Lower lobe of right lung (tissue), 2 donors: ENCODE measurements around the gene AGFG1. TPM values are rescaled to one million over a fixed set of nuclear protein-coding genes. Genes with fewer than 3 reads are reported as not detected.
"Not testable (repeated sequence)": the region's sequence is repeated elsewhere in the genome, so short reads cannot be mapped to it uniquely, and the experiment has no call there.

Source experiments
- ATAC-seq, 2 donors: fragments of 200-7000 bp; cut with Tn5 transposase; one replicate each; pipeline ENCODE4 v1.9.1; 2020 to 2022; ENCODE audit warnings: mild to moderate bottlenecking in 2 of 2, moderate library complexity in 2 of 2
- DNase-seq: peaks from one replicate; pipeline ENCODE4 v3.0.0-alpha.2; 2020
- H3K27ac ChIP-seq: fragments of 200-600 bp; one replicate; pipeline ENCODE4 v1.8.0; 2022
- H3K27me3 ChIP-seq: fragments of 200-600 bp; one replicate; pipeline ENCODE4 v1.8.0; 2022; ENCODE audit warnings: low read depth
- H3K36me3 ChIP-seq: fragments of 200-600 bp; one replicate; pipeline ENCODE4 v1.8.0; 2022; ENCODE audit warnings: mild to moderate bottlenecking
- H3K4me1 ChIP-seq: fragments of 200-600 bp; one replicate; pipeline ENCODE4 v1.8.0; 2022
- H3K4me3 ChIP-seq: fragments of 200-600 bp; one replicate; pipeline ENCODE4 v1.8.0; 2022; ENCODE audit warnings: mild to moderate bottlenecking
- H3K9me3 ChIP-seq: fragments of 200-600 bp; one replicate; pipeline ENCODE4 v1.8.0; 2022
- intact Hi-C: fragments of 100-400 bp; cut with DNase I; formaldehyde crosslinking; loops from one replicate; pipeline ENCODE4 v1.11.0; 2022
- total RNA-seq: library from RNA; stranded (reverse); fragmentation: NEBNext Ultra II Directional; extraction: Animal tissue kit (Norgen Biotek cat#: 25700); gene quantifications from one replicate; pipeline ENCODE4 v1.2.1, GENCODE V29; 2021
- TF ChIP-seq, protein P1 (sequence below): fragments of 200-600 bp; IDR thresholded peaks from one replicate; pipeline ENCODE4 v1.8.0; 2022; ENCODE audit warnings: antibody characterized with exemption, mild to moderate bottlenecking
- donor health status: DM: no; HTN: yes; CAD: no; lungs with severe emphysema.

Gene AGFG1
- total RNA-seq, 1 donor from 2014 or later = 100 TPM

DNA sequence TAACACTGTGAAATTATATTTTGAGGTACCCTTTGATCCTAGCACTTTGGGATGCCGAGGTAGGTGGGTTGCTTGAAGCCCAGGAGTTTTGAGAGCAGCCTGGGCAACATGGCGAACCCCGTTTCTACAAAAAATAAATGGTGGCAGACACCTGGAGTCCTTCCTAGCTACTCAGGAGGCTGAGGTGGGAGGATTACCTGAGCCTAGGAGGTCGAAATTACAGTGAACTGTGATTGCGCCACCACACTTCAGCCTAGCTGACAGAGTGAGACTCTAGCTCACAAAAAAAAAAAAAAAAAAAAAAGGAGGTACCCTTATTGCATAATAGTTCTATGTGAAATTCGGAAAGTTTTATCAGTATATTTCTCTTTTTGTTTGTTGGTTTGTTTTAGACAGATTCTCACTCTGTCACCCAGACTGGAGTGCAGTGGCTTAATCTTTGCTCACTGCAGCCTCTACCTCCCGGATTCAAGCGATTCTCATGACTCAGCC is 67.6 kb downstream of the AGFG1 start:
- Histone ChIP-seq H3K36me3 (peaks cover 66% of the 10 kb centered on the region), H3K27me3 (no peaks in the 10 kb centered on the region), H3K4me3 (no peak overlapping the region), H3K27ac (no peak overlapping the region), H3K4me1 (no peaks in the 10 kb centered on the region), H3K9me3 (no peaks in the 10 kb centered on the region)
- intact Hi-C loops = no loop called here
- no peak for DNase-seq
- no peak for ATAC-seq
- TF ChIP-seq, protein P1, sequence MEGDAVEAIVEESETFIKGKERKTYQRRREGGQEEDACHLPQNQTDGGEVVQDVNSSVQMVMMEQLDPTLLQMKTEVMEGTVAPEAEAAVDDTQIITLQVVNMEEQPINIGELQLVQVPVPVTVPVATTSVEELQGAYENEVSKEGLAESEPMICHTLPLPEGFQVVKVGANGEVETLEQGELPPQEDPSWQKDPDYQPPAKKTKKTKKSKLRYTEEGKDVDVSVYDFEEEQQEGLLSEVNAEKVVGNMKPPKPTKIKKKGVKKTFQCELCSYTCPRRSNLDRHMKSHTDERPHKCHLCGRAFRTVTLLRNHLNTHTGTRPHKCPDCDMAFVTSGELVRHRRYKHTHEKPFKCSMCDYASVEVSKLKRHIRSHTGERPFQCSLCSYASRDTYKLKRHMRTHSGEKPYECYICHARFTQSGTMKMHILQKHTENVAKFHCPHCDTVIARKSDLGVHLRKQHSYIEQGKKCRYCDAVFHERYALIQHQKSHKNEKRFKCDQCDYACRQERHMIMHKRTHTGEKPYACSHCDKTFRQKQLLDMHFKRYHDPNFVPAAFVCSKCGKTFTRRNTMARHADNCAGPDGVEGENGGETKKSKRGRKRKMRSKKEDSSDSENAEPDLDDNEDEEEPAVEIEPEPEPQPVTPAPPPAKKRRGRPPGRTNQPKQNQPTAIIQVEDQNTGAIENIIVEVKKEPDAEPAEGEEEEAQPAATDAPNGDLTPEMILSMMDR = no peak

DNA sequence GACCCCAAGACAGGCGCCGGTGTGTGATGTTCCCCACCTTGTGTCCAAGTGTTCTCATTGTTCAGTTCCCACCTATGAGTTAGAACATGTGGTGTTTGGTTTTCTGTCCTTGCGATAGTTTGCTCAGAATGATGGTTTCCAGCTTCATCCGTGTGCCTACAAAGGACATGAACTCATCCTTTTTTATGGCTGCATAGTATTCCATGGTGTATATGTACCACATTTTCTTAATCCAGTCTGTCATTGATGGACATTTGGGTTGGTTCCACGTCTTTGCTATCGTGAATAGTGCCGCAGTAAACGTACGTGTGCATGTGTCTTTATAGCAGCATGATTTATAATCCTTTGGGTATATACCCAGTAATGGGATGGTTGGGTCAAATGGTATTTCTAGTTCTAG is 68.4 kb downstream of the AGFG1 start:
- H3K9me3 ChIP-seq, H3K4me1 ChIP-seq, H3K4me3 ChIP-seq, H3K27me3 ChIP-seq, H3K27ac ChIP-seq, intact Hi-C loops, DNase-seq, ATAC-seq: not testable (repeated sequence)
- H3K36me3 ChIP-seq = peaks cover 64% of the 10 kb centered on the region

DNA sequence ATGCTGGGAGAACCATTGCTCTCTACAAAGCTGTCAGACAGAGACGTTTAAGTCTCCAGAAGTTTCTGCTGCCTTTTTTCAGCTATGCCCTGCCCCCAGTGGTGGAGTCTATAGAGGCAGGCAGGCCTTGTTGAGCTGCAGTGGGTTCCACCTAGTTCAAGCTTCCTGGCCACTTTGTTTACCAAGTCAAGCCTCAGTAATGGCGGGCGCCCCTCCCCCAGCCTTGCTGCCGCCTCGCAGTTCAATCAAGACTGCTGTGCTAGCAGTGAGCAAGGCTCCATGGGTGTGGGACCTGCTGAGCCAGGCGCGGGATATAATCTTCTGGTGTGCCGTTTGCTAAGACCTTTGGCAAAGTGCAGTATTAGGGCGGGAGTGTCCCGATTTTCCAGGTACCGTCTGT is 74.0 kb downstream of the AGFG1 start:
- TF ChIP-seq, protein P1 = no peak
- peaks cover 52% of the 10 kb centered on the region for H3K36me3 ChIP-seq

DNA sequence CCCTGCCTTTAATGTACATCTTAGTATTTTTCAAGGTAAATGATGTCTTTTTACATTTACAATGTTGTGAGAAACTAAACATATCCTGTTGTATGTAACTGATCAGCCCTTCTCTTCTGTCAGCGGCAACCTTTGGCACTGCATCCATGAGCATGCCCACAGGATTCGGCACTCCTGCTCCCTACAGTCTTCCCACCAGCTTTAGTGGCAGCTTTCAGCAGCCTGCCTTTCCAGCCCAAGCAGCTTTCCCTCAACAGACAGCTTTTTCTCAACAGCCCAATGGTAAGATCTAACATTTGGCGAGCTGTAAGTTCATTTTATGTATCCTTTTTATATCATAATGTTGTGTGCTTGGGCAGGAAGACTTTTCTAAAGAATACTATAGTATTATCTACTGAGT is 79.9 kb downstream of the AGFG1 start:
- TF ChIP-seq, protein P1 = no peak
- Histone ChIP-seq H3K27me3 (no peaks in the 10 kb centered on the region), H3K4me1 (no peaks in the 10 kb centered on the region), H3K9me3 (no peaks in the 10 kb centered on the region), H3K27ac (no peak overlapping the region), H3K4me3 (no peak overlapping the region), H3K36me3 (peaks cover 83% of the 10 kb centered on the region)
- intact Hi-C loops = no loop called here
- no peak for ATAC-seq
- no peak for DNase-seq

More for the DNA sequence above, 74.0 kb downstream of the AGFG1 start:
- intact Hi-C loops = no loop called here
- no peaks in the 10 kb centered on the region for H3K27me3 ChIP-seq
- H3K27ac ChIP-seq = no peak overlapping the region
- ATAC-seq = no peak
- H3K4me1 ChIP-seq = no peaks in the 10 kb centered on the region
- no peaks in the 10 kb centered on the region for H3K9me3 ChIP-seq
- no peak for DNase-seq
- no peak overlapping the region for H3K4me3 ChIP-seq

DNA sequence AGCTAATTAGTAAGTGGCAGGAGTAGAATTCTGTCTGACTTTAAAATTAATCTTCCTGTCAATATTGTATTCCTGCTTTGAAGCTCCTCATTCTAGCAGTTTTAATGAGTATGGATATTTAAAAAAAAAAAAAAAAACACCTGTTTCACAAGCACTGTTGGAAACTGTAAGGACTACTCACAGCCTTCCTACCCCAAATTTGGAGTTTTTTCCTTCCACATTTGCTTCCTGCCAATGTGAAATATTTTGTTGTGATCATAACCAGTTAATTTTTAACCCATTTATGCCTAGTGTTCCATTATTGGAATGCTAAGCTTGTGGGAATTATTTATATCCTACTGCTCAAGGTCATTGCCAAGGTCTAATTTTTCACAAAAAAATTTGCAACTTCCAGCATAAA is 90.6 kb downstream of the AGFG1 start:
- ATAC-seq (no peak), DNase-seq (no peak)
- Histone ChIP-seq H3K4me3 (no peak overlapping the region), H3K36me3 (peaks cover 20% of the 10 kb centered on the region), H3K9me3 (no peaks in the 10 kb centered on the region), H3K27me3 (no peaks in the 10 kb centered on the region), H3K4me1 (no peaks in the 10 kb centered on the region), H3K27ac (no peak overlapping the region)
- TF ChIP-seq, protein P1 = no peak
- intact Hi-C loops = no loop called here

DNA sequence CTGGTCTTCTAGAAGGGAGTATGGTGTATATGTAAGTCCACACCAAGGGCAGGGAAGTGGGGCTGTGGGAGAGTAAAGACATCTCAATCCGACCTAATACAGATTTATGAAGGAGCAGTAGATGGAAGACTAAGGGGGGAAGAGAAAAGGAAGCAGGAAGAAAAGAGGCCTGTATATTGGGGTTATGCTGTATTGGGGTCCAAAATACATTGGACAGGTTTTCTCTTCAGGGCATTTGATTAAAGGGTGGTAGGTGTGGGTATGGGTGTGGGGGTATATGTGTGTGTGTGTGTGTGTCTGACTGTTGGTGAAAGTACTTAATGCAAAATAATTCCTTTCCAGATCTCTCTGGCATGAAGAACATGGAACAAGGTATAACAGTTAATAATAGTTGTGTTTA is 93.1 kb downstream of the AGFG1 start:
- H3K27ac ChIP-seq = no peak overlapping the region
- TF ChIP-seq, protein P1 = no peak
- DNase-seq = no peak
- no peaks in the 10 kb centered on the region for H3K9me3 ChIP-seq
- no peak overlapping the region for H3K4me3 ChIP-seq
- H3K27me3 ChIP-seq = no peaks in the 10 kb centered on the region
- no peak for ATAC-seq
- intact Hi-C loops = no loop called here
- peaks cover 5% of the 10 kb centered on the region for H3K36me3 ChIP-seq
- no peaks in the 10 kb centered on the region for H3K4me1 ChIP-seq
